Kidney epithelial cell (primary cell): ENCODE data around the gene CSNK1D. TPM values are rescaled to one million over a fixed set of nuclear protein-coding genes. Genes with fewer than 3 reads are reported as not detected.

ENCODE experiments used
- DNase-seq: peaks from one replicate; pipeline ENCODE4 v3.0.0-alpha.2; 2010; ENCODE audit warnings: low read depth
- H3K27me3 ChIP-seq: 2 replicates; pipeline ENCODE4 v1.6.0; 2011; ENCODE audit warnings: low read length; ENCODE audit not compliant: control insufficient read depth, insufficient read depth
- H3K36me3 ChIP-seq: 2 replicates; pipeline ENCODE4 v1.5.1; 2011; ENCODE audit warnings: low read length; ENCODE audit not compliant: control insufficient read depth, insufficient read depth
- H3K4me3 ChIP-seq: 2 replicates; pipeline ENCODE4 v1.5.1; 2011; ENCODE audit warnings: low read depth, mild to moderate bottlenecking, control low read depth, low read length
- total RNA-seq: library from RNA; depleted of rRNA; stranded (reverse); fragments of >200 nt; gene quantifications from 2 replicates; pipeline ENCODE4 v1.2.3, GENCODE V29; 2015
- TF ChIP-seq, protein P1 (sequence below): IDR thresholded peaks from 2 replicates; pipeline ENCODE4 v1.5.1; 2011; ENCODE audit warnings: mild to moderate bottlenecking, moderate library complexity, low read length, control low read depth, inconsistent platforms; ENCODE audit not compliant: insufficient read depth, poor library complexity, severe bottlenecking

CSNK1D gene
- total RNA-seq, 1 donor from 2014 or later, result 61.7 TPM

GRCh38 chr17:82226146-82226808, 47.2 kb downstream of the CSNK1D start:
- Histone ChIP-seq H3K4me3 (no peak overlapping the region), H3K36me3 (no peaks in the 10 kb centered on the region), H3K27me3 (no peaks in the 10 kb centered on the region)
- TF ChIP-seq, protein P1, sequence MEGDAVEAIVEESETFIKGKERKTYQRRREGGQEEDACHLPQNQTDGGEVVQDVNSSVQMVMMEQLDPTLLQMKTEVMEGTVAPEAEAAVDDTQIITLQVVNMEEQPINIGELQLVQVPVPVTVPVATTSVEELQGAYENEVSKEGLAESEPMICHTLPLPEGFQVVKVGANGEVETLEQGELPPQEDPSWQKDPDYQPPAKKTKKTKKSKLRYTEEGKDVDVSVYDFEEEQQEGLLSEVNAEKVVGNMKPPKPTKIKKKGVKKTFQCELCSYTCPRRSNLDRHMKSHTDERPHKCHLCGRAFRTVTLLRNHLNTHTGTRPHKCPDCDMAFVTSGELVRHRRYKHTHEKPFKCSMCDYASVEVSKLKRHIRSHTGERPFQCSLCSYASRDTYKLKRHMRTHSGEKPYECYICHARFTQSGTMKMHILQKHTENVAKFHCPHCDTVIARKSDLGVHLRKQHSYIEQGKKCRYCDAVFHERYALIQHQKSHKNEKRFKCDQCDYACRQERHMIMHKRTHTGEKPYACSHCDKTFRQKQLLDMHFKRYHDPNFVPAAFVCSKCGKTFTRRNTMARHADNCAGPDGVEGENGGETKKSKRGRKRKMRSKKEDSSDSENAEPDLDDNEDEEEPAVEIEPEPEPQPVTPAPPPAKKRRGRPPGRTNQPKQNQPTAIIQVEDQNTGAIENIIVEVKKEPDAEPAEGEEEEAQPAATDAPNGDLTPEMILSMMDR, result no peak
- no peak for DNase-seq

DNA sequence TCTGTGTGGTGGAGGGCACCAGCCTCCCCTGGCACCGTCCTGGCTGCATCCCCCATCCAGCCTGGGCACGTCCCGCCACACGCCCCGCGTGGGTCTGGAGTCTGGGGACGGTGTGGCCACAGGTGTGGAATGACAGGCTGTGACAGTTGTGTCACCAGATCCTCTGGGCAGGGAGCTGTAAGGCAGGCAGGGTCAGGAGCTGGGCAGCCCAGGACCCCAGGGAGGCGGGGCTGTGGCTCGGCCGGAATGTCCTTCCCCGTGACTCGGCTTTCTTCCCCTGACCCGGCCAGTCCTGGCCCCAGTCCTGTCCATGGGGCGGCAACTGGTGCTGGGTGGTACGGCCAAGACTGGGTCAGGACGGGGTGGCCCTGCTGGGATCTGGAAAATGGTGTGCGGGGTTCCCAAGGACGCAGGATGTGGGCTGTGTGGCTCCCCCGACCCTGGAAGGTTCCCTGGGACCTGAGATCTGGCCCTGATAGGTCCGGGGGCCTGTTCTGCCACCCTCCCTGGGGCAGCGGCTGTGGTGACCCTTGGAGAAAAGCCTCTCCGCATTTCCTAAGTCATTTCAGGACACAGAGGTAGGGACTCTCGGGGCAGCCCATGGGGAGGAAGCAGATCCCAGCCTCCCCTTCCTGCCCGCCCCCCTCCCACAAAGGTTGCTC, 48.0 kb downstream of the CSNK1D start:
- H3K27me3 ChIP-seq, result no peaks in the 10 kb centered on the region
- no peak overlapping the region for H3K4me3 ChIP-seq
- no peak for DNase-seq
- no peaks in the 10 kb centered on the region for H3K36me3 ChIP-seq
- TF ChIP-seq, protein P1, result no peak

GRCh38 chr17:82224666-82225065, 48.8 kb downstream of the CSNK1D start:
- TF ChIP-seq, protein P1, result no peak
- H3K27me3 ChIP-seq, result no peaks in the 10 kb centered on the region
- H3K36me3 ChIP-seq, result no peaks in the 10 kb centered on the region
- DNase-seq, result no peak
- H3K4me3 ChIP-seq, result no peak overlapping the region

DNA sequence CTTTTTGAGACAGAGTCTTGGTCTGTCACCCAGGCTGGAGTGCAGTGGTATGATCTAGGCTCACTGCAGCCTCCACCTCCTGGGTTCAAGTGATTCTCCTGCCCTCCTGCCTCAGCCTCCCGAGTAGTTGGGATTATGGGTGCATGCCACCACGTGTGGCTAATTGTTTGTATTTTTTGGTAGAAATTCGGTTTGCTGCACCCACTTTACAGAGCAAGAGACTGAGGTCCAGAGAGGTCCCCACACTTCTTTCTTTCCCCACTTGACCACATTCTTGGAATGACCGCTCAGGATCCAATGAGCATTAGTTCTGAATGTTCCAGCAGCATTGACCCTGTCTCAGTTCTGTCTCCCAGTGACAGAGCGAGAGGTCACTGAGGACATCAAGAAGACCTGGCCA, 50.0 kb downstream of the CSNK1D start:
- Histone ChIP-seq H3K4me3 (no peak overlapping the region), H3K27me3 (no peaks in the 10 kb centered on the region), H3K36me3 (no peaks in the 10 kb centered on the region)
- no peak for DNase-seq
- TF ChIP-seq, protein P1, result no peak

DNA sequence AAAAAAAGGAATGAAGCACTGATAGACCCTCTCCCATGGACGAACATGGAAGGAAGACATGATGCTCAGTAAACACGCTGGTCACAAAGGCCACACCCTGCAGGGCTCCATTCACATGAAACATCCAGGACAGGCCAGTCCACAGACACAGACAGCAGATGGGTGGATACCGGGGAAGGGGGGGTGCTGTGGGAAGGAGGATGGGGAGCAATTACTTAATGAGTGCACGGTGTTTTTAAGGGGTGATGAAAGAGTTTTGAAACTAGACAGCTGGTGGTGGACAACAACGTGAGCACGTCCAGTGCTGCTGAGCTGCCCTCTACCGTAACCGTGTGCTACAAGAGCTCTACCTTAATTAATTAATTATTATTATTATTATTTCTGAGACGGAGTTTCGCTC, 50.7 kb downstream of the CSNK1D start:
- TF ChIP-seq, protein P1, result no peak

More for the DNA sequence above, 50.7 kb downstream of the CSNK1D start:
- Histone ChIP-seq H3K4me3 (no peak overlapping the region), H3K27me3 (no peaks in the 10 kb centered on the region), H3K36me3 (no peaks in the 10 kb centered on the region)
- DNase-seq, result no peak
